TTC549 (cell line): ENCODE data around the gene CCDC28B.
"Not testable (repeated sequence)": the region's sequence is repeated elsewhere in the genome, so short reads cannot be mapped to it uniquely, and the experiment has no call there.

Source experiments
- FAIRE-seq: peaks from 2 replicates; lab custom pipeline; 2012; peaks lifted over from hg19 to GRCh38; lab: Jason Lieb, UNC

CCDC28B gene

GRCh38 chr1:32200226-32201010 lies at the start of gene CCDC28B:
TSS of gene CCDC28B (plus strand) at chr1:32200595. CDS start at chr1:32201936, 1,341 bp downstream.
- no peak for FAIRE-seq

GRCh38 chr1:32150847-32151246 lies 49.5 kb upstream of the CCDC28B start:
- FAIRE-seq, result no peak

GRCh38 chr1:32151319-32151787 lies 49.0 kb upstream of the CCDC28B start:
- FAIRE-seq, result no peak

DNA sequence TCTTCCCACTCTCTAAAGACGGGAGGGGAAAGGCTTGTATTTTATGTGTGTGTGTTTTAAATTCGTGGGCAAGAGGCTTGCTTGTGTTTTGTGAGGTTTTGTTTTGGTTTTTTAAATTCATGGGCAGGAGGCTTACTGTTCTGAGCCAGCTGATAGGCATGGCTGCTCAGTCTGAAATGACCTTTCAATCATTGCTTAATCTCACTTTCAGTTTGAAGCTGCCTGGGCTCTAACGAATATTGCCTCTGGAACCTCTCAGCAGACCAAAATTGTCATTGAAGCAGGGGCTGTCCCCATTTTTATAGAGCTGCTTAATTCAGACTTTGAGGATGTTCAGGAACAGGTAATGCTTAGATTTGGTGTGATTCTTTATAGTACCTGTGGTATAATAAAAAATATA lies 41.2 kb upstream of the CCDC28B start:
- no peak for FAIRE-seq

- FAIRE-seq, result no peak
Observed at GRCh38 chr1:32163405-32163804, 37.0 kb upstream of the CCDC28B start.

- FAIRE-seq, result not testable (repeated sequence)
Observed at GRCh38 chr1:32165633-32166032, 34.8 kb upstream of the CCDC28B start.

DNA sequence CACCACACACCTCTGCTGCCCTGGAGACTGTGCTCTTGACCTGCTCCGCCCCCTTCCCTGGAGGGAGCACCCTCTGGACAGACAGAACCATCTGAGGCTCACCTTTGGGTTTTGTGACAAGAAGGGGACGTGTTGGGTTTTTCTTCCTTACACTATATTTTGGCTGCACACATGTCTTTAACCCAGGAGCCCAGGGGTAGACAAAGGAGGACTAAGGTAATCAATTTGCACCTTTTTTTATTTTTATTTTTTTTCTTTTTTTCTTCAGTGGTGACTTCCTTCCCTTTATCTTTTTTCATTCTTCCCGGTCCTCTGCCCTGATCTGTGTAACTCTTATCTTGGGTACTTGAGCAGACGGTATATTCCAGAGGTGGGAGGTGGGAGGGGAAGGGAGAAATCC lies 29.4 kb upstream of the CCDC28B start:
- FAIRE-seq, result no peak

GRCh38 chr1:32172621-32173245 lies 27.7 kb upstream of the CCDC28B start:
- FAIRE-seq, result no peak

DNA sequence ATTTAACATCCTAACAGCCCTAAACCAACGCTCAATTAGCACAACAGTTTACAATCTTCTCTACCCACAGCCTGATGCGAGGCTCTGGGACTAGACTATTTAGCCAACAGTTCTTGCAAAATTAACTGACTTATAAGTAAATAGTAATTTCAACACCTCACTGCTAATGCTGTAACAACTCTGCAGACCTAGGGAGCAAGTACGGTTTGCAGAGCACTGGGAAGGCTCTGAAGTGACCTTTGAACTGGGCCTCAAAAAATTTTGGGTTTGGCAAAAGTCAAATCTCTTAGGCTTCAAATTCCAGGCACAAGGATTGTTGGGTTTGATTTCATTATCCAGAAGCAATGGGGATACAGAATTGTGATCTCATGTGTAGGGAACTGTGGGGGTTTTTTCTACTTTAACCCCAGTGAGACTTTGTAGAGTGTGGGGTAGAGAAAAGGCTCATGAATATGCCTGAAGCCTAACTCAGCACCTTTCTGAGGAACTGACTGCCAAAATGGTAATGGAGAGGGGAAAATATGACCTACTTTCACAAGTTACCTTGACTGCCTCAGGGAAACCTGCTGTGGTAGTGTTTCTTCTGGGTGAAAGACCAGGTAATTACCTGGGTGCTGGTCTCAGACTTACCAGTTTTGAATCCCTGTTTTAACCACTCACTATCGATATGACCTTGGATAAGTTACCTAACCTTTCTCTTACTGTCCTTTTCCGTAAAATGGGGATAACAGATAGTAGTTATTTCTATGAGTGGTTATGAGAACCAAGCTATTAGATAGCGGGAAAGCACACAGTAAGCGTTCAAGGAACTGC lies 21.8 kb upstream of the CCDC28B start:
- FAIRE-seq, result no peak

DNA sequence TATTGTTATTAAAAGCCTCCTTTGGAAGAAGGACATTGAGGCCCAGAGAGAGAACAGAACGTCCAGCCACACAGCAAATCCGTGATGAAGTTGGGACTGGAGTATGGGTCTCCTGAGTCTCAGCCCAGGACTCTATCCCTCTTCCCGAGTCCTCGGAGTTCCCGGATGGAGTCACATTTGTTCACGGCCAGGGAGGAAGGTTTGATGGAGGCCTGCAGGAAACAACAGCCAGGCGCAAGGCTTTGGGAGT lies 21.3 kb upstream of the CCDC28B start:
- FAIRE-seq, result no peak

GRCh38 chr1:32179443-32180185 lies 20.8 kb upstream of the CCDC28B start, which contains the start of gene TXLNA:
TSS of gene TXLNA (plus strand) at chr1:32179675. CDS start at chr1:32180346, 671 bp downstream.
- FAIRE-seq, result no peak

DNA sequence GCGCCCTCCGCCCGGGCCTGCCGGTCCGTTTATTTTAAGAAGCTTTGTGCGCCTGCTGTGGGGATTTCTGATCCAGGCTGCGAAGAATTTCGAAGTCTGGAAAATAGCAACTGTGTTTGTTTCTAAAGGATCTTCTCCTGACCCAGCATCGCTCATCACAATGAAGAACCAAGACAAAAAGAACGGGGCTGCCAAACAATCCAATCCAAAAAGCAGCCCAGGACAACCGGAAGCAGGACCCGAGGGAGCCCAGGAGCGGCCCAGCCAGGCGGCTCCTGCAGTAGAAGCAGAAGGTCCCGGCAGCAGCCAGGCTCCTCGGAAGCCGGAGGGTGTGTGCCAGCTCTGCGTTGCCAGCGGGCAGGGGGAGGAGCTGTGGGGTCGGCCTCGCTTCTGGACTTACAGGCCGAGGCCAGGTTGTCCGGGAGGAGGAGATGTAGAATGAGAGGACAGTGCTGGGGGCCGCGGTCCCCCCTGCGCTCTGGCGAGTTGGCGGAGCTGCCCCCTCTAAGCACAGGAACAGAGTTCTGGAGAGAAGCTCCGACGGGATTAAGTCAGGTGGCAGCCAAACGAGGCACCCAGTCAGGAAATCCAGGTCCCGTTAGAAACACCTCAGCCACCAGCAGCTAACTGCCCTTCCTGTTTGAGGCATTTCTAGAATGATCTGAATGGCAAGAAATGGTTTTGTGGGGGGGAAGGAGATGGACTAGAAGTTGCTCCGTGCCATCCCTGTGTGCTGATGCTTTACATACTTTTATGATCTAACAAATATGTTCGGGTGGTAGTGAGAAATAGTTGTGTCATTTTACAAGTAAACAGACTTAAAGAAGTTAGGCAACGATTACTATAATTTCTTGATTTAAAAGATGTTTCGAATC lies 20.0 kb upstream of the CCDC28B start:
- FAIRE-seq, result no peak

DNA sequence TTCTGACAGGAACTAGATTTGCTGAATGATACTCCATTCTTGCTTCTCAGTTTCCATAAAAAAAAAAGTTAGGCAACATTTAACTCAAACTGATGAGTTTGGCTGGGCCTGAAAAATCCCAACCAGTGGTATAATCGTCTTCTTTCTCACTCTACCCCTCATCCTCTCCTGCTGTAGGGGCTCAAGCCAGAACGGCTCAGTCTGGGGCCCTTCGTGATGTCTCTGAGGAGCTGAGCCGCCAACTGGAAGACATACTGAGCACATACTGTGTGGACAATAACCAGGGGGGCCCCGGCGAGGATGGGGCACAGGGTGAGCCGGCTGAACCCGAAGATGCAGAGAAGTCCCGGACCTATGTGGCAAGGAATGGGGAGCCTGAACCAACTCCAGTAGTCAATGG lies 19.3 kb upstream of the CCDC28B start:
- FAIRE-seq, result no peak

- FAIRE-seq, result no peak
Observed at GRCh38 chr1:32181563-32181962, 18.8 kb upstream of the CCDC28B start.

DNA sequence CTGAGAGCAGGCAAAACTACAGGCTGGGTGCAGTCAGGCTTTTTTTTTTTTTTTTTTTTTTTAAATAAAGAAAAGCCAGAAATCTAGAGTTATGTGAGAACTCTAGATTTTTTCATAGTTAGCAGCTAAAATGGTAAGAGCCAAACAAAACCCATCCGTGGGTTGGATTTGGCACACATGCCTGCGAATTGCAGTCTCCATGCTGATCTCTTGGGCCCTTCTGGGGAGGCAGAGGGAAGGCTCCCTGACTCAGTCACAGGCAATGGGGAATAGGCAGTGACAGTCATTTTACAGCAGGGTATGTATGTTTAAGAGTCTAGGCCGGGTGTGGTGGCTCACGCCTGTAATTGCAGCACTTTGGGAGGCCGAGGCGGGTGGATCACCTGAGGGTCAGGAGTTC lies 18.3 kb upstream of the CCDC28B start:
- no peak for FAIRE-seq

DNA sequence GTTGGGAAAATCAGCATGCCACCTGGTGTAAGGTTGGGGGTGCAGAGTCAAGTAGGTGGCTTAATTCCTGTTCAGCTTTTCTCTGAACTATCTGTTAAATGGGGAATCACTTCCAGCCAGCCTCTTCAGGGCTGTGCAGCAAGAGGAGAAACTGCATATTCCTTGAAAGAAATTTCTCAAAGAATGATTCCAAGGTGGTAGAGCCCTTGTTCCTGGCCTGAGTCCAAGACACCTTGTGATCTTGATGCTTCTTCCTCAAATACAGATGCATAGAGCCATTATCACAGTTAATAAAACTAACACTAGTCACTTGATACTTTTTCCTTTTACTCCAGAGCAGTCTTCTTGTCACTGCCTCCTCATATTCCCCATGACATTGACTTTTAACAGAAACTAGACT lies 15.7 kb upstream of the CCDC28B start:
- no peak for FAIRE-seq

DNA sequence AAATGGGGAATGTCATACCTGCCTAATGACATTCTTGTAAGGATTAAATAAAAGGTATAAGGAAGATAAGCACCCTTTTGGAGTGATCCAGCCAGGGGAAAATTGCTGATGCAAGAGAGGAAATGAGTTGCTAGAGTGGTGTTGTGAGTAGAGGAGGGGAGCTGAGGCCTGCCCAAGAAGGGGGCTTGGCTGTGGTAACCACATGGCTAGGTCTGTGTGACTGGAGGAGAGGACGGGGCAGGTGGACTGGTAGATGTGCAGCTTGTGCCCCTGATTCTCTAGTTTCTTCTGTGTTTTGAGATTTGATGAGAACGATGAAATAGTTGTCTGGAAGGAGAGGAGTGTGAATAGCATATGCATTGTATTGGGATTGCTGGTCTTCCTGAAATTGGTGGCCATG lies 14.3 kb upstream of the CCDC28B start:
- FAIRE-seq, result no peak

DNA sequence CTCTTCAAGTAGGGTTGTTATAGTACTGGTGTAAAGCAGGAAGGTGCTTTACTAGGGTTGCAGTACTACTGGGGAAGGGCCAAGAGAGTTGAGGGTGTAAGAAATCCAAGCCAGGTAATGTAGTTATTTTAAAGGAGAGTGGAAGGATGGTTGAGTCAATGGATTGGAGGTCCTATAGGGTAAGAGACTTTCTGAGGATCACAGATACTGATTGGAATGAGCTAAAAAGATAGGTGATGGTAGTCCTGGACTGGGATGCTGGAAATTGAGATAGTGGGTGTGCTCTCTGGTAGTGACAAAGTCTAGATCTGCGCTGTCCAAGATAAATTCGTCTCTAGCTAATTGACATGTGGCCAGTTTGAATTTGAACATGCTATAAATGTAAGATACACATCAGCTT lies 13.9 kb upstream of the CCDC28B start:
- no peak for FAIRE-seq

DNA sequence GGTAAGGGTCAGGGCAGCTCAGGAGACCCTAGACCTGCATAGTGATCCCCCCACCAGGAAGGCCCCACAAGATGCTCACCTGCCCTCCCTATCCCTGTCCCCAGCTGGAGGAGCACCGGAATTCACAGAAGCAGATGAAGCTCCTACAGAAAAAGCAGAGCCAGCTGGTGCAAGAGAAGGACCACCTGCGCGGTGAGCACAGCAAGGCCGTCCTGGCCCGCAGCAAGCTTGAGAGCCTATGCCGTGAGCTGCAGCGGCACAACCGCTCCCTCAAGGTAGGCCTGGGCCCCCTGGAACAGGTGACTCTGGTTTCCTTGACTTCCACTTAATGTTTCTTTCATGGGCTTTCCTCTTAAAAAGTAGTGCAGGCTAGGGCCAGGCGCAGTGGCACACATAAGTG lies 12.5 kb upstream of the CCDC28B start:
- no peak for FAIRE-seq

GRCh38 chr1:32192220-32192948 lies 8.0 kb upstream of the CCDC28B start:
- FAIRE-seq, result no peak

DNA sequence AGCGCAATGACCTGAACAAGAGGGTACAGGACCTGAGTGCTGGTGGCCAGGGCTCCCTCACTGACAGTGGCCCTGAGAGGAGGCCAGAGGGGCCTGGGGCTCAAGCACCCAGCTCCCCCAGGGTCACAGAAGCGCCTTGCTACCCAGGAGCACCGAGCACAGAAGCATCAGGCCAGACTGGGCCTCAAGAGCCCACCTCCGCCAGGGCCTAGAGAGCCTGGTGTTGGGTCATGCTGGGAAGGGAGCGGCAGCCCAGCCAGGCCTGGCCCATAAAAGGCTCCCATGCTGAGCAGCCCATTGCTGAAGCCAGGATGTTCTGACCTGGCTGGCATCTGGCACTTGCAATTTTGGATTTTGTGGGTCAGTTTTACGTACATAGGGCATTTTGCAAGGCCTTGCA lies 5.4 kb upstream of the CCDC28B start:
- no peak for FAIRE-seq
